Activated naive CD4-positive, alpha-beta T cell treated with Interleukin-2 at 50 U/mL for 16 hours (primary cell): ENCODE data around the gene SCGB1D2.
"Not testable (repeated sequence)": the region's sequence is repeated elsewhere in the genome, so short reads cannot be mapped to it uniquely, and the experiment has no call there.

ENCODE experiments used
- DNase-seq: peaks from one replicate; pipeline ENCODE4 v3.0.0-alpha.2; 2020

SCGB1D2 gene, protein sequence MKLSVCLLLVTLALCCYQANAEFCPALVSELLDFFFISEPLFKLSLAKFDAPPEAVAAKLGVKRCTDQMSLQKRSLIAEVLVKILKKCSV

GRCh38 chr11:62242021-62242420, at the start of gene SCGB1D2:
TSS of gene SCGB1D2 (plus strand) at chr11:62242239. CDS start at chr11:62242308, 69 bp downstream.
- DNase-seq: no peak

DNA sequence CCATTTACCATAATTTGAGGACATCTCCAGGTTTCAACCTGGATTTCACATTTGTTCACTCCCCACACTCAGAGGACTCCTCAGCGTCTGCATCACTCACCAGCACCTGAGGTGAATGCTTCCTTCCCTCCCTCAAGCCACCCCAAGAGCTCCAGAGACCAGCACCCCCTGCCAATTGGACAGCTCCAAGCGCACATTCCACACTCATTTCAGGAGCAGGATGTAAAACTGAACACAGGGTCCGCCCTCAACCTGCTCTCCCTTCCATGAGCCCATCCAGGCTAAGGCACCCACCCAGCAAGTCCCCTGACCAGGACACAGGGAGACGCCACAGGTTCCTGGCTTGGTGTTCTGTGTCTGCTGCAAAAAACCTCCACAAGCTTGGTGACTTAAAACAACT, 48.1 kb upstream of the SCGB1D2 start:
- DNase-seq: no peak

DNA sequence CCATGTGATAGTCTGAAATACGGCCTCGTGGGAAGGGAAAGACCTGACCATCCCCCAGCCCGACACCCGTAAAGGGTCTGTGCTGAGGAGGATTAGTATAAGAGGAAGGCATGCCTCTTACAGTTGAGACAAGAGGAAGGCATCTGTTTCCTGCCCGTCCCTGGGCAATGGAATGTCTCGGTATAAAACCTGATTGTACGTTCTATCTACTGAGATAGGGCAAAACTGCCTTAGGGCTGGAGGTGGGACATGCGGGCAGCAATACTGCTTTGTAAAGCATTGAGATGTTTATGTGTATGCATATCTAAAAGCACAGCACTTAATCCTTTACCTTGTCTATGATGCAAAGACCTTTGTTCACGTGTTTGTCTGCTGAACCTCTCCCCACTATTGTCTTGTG, 47.0 kb upstream of the SCGB1D2 start:
- not testable (repeated sequence) for DNase-seq

GRCh38 chr11:62195945-62196344, 46.1 kb upstream of the SCGB1D2 start:
- no peak for DNase-seq

- not testable (repeated sequence) for DNase-seq
These were observed 44.6 kb upstream of the SCGB1D2 start for GRCh38 chr11:62197400-62197799.

DNA sequence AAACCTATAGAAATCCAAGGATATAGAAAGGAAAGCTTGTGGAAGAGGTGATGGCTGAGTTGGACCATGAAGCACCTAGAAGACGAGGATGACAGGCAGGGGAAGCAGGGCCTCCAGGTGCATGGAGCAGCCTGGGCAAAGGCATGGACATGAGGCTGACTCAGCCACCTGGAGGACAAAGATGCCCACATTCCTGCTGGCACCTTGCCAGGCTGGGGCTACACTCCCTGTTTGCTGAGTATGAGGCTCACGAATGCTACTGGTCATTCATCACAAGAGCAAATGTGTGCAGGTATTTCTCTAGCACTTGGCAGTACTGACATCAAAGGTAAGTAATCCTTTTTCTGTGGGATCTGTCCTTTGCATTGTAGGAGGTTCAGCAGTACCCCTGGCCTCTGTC, 40.7 kb upstream of the SCGB1D2 start:
- DNase-seq: no peak

DNA sequence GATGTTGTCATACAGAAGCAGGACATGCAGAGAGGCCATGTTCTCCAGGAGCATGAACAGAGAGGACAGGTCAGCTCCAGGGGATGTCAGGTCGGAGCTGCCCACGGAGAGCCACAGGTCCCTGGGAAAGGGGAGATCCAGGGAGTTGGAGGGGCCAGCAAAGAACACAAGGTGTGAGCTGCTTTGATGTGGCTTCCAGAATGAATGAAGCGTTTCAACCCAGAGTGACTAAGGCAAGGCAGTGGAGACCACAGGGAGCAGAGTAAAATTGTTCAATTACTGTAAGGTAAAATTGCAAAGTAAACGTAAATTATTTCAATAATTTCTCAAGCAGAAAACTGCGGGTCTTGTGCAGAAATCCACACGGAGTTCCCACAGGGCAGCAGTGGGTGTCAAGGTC, 39.1 kb upstream of the SCGB1D2 start:
- no peak for DNase-seq

GRCh38 chr11:62204430-62204829, 37.6 kb upstream of the SCGB1D2 start:
- no peak for DNase-seq

- no peak for DNase-seq
These were observed 36.6 kb upstream of the SCGB1D2 start for GRCh38 chr11:62205441-62205840.

DNA sequence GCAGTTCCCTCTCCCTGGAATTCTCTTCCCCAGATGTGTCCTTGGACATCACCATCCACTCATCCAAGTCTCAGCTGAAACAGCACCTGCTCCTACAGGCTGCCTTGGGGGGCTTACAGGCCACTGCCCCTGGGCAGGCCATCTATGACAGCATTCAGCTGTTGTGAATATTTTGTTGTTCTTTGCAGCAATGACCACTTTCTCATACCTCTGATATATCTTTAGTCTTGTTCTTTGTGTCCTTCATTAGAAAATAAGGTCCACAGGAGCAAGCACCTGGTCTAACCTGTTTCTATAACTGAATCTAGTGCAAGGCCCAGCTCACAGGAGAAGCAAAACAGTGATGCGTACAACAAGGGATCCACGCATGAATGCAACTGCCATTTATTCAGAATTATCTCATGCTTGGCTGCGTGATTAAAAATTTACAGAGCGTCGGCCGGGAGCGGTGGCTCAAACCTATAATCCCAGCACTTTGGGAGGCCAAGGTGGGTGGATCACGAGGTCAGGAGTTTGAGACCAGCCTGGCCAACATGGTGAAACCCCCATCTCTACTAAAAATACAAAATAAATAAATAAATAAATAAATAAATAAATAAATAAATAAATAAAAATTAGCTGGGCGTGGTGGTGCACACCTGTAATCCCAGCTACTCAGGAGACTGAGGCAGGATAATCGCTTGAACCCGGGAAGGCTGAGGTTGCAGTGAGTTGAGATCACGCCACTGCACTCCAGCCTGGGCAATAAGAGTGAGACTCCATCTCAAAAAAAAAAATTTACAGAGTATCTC, 35.6 kb upstream of the SCGB1D2 start:
- not testable (repeated sequence) for DNase-seq

- no peak for DNase-seq
These were observed 33.3 kb upstream of the SCGB1D2 start for GRCh38 chr11:62208785-62209144.

- DNase-seq: no peak
These were observed 24.8 kb upstream of the SCGB1D2 start for GRCh38 chr11:62217191-62217748.

- no peak for DNase-seq
These were observed 20.5 kb upstream of the SCGB1D2 start for GRCh38 chr11:62221498-62221897.

DNA sequence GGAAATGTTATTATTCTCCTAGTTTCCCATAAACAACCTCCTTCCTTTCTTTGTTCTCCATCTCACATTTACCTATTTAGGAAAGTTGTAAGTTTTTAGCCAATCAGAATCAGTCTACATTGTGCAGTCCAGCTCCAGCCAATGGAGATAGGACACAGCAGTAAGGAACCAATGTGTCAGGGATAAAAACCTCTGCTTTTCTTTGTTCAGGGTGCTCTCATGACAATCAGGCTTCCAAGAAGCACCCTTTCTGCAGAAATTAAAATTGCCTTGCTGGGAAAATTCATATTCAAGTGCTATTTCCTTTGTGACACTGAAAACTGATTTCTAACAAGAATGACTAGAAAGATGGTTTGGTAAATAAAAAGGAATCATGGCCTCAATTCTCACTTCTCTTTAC, 18.9 kb upstream of the SCGB1D2 start:
- no peak for DNase-seq

GRCh38 chr11:62233730-62234129, 8.3 kb upstream of the SCGB1D2 start:
- DNase-seq: no peak

DNA sequence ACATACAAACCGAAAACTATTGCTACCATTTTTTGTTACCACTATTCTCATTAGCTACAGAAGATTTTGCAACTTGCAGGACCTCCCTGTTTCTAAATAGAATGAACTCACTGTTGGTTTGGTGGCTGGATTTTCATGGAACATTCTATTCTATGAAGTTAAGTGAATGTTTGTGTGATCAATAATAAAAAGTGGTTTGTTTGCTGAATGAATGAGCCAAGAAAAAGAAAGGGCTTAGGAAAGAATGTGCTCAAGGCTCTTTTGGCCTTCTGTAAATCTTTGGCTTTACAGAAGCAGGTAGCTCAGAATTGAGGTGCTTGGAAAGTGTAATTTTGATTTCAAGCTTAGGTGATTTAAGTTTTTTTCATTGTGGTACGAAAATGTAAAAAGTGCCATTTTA, 5.9 kb upstream of the SCGB1D2 start:
- no peak for DNase-seq

DNA sequence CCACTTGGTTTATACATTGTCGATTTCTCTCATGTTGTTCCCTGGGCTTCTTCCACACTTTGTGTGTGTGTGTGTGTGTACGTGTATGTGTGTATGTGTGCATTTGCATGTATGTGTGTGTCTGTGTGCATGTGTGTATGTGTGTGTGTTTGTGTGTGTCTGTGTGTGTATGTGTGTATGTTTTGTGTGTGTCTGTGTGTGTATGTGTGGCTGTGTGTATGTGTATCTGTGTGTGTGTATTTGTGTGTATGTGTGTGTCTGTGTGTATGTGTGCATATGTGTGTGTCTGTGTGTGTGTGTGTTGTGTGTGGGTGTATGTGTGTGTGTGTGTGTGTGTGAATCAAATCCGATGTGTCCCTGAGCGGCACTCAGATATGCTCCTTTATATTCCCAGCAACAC, 4.5 kb upstream of the SCGB1D2 start:
- no peak for DNase-seq

DNA sequence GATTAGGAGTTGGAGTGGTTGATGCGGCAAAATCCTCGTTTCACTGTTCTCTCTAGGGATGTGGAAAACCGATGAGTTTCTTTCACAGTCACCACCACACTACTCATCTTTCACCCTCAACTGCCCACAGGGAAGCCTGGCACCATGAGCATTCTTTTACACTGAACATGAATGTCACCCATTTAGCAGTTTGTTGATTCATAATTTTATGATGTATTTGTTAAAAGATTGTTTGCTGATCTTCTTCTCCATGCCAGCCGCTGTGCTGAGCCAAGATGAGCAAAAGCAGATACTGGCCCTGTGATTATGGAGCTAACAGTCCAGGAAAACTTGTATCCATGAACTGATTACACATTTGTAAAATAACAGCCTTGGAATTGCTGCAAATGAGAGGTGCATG, 3.9 kb upstream of the SCGB1D2 start:
- DNase-seq: no peak

DNA sequence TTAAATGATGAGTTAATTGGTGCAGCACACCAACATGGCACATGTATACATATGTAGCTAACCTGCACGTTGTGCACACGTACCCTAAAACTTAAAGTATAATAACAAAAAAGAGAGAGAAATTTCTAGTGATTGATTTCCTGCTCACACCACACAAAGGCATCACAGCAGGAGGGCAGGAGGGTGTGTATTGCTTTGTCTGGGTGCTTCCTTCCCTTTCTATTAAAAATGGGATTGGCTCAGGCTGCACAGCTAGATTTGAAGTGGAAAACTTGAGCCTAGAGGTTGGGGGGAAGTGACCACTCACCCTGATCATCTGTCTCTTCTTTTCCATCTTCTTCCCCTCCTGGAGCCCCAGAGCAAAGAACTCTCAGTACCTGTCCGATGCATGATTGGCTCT, 944 bp upstream of the SCGB1D2 start:
- DNase-seq: no peak

GRCh38 chr11:62245271-62245753, 3.3 kb downstream of the SCGB1D2 start:
- no peak for DNase-seq

GRCh38 chr11:62251698-62252097, 9.7 kb downstream of the SCGB1D2 start:
- no peak for DNase-seq

- no peak for DNase-seq
These were observed 12.0 kb downstream of the SCGB1D2 start for GRCh38 chr11:62253999-62254542.

GRCh38 chr11:62256281-62256680, 14.2 kb downstream of the SCGB1D2 start:
- no peak for DNase-seq

GRCh38 chr11:62260261-62260953, 18.4 kb downstream of the SCGB1D2 start:
- no peak for DNase-seq
